CD1c-positive myeloid dendritic cell (primary cell): ENCODE data around the gene SUPT3H.
"Not testable (repeated sequence)": the region's sequence is repeated elsewhere in the genome, so short reads cannot be mapped to it uniquely, and the experiment has no call there.

Source experiments
- DNase-seq: peaks from one replicate; pipeline ENCODE4 v3.0.0-alpha.2; 2016; ENCODE audit errors: extremely low spot score

SUPT3H gene

GRCh38 chr6:45175272-45175671, 202.5 kb downstream of the SUPT3H start:
- DNase-seq: no peak

- DNase-seq: no peak
Measured at GRCh38 chr6:45174045-45174444, 203.7 kb downstream of the SUPT3H start.

GRCh38 chr6:45171380-45171779, 206.4 kb downstream of the SUPT3H start:
- no peak for DNase-seq

DNA sequence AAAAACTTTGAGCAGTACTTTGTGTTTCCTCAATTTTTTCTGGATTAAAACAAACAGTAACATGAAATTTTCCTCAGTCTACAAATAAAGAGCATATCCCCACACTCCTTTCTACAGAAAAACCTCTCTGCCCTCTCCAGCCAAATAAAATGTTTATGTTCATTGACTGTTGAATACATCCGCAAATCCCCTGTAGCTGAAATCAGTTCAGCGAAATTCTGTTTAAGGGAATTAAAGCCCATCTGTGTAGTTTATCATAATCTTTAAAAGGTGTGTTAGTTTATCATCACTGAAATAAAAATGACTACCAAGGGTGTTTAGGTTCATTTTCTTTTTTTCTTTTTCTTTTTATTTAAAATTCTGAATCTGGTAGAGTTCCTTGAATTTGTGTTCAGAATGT, 207.4 kb downstream of the SUPT3H start:
- DNase-seq: no peak

DNA sequence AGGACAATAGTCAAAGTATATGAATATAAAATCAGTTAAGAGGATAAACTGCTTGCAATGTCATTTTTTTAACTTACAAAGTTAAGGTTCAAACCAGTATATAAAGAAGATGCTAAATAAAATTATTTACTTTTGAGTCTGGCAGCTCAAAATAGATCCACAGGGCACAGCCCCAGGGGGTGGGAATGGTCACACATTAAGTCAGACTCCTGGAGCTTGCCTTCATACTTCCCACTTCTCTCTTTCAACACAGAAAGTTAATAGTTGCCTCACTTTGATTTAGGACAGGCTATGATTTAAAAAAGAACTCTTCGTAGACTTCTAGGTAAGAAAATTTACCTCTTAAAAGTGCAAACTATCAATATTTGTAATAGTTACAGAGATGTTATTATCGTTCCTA, 207.9 kb downstream of the SUPT3H start:
- no peak for DNase-seq

DNA sequence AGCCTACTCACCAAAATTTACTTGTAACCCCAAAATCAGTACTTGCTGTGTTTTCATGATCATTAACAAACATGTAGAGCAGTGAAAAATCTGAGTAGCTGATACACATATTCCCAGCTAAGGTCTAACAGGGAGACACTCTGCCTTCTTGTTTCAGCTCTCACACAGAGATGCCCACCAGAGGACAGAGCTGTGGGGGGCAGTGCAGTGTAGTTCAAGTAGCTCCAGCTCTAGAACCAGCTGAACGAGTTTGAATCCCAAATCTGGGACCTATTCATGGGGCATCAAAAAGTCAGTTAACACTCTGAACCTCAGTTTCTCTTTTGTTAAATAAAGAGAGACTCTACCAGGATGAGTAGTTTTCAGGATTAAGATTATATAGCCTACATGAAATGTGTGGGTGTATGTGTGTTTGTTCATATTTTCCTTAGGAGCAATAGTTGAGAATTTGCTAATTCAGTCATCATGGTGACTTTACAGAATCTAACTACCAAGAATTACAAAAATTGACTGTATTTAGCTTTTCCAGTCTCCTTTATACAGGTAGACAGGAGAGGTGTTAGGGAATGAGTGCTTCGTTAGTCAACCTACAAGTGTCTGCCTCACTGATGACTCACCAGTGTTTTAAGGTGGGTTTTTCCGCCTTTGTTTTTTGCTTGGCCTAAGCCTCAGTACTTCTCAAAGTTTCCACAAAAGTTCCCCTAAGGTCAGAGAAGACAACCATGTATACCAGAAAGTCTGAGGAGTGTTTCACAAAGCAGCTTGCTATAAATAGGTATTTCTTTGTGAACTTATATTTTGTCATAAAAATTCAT, 213.6 kb downstream of the SUPT3H start:
- no peak for DNase-seq

- no peak for DNase-seq
Measured at GRCh38 chr6:45160305-45160704, 217.4 kb downstream of the SUPT3H start.

DNA sequence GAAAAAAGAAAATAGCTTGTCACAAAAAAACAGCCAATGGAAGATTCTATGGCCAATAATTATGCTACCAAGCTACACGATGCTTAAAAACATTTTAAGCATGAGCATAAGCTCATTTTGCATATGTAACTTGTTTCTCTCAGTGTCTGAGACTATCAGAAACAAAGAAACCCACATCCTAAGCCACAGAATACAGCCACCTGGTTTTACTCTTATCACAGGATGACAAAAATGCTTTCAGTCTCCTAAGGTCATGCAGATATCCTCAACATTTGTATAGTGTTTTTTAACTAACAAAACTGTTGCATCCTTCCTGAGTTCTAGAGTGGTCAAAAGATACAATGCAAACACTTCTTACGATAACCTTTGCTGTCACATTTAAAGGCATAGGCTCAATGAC, 221.7 kb downstream of the SUPT3H start:
- no peak for DNase-seq

- no peak for DNase-seq
Measured at GRCh38 chr6:45155341-45155894, 222.3 kb downstream of the SUPT3H start.

DNA sequence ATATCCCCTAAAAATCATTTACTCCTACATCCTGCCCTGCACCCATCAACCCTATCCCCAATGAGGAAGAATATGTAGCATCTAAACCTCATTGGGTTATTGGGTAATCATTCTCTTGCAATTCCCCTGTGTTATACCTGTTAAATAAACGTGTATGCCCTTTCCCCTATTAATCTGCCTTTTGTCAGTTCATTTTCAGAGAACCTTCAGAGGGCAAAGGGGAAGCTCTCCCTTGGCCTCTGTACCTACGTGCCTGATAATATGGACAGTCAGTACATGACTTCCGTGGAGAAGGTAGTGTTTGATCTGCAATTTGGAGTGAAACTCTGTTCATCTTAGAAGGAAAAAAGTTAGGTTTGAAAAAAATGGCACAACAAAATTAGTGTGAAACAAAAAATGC, 223.1 kb downstream of the SUPT3H start:
- DNase-seq: no peak

DNA sequence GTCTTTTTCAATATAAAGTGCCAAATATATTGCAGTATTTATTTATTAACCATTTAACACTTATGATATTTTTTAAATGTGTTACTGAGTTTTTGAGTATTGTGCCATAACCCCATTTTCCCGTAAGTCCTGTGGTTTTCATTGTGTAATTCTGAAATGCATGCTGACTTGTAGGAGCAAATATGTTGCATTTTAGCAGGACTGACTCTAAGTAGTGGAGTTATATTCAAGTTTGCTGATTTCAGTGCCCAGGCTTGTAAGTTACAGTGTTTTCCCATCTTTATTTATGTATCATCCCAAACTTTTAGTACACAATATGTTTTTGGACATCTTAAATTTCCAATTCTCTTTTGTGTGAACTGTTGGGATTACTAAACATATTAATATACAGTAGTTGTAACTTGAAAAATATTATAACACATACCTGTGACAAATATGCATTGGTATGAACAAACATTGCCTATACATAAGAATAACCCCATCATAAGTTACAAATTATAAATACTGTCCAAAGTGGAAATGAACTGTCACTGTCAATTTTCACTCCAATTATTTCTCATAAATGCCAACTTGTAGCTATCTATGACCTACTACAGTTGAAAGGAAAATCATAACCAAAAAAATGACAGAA, 228.9 kb downstream of the SUPT3H start:
- DNase-seq: no peak

DNA sequence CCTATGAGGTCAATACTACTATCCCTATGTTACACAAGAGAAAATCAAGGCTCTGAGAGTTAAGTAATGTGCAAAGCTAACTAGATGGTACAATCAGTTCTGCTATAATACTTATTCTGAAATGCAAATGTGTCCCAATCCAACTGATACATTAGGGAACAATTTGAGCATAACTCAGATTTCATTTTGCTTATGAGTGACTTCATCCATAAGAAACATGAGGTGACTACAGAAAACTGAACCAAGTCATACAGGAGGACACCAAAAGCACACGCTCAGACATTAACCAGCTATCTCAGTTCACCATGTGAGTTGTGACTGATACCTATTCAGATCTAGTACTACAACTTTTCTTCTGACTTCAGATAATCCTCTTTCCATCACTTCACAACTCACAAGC, 229.5 kb downstream of the SUPT3H start:
- DNase-seq: no peak

GRCh38 chr6:45145658-45146057, 232.1 kb downstream of the SUPT3H start:
- not testable (repeated sequence) for DNase-seq

DNA sequence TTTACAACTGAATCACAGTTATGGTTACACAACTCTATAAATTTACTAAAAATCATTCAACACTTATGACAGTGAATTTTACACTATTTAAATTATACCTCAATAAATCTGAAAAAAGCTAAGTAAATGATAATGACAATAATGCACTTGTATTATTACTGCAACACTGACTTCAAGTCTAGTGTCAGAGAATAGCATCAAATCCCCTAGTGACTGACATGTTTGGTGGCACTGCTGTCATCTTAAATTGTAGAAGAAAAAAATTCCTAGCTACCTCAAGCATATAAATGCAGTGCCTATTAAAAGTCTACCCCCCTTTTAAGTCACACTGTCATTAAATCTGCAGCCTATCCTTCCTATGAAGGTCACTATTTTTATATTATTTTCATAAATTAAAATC, 239.0 kb downstream of the SUPT3H start:
- DNase-seq: no peak

- DNase-seq: no peak
Measured at GRCh38 chr6:45136495-45136894, 241.2 kb downstream of the SUPT3H start.

- peak; percentile 30 for DNase-seq
Measured at GRCh38 chr6:45132658-45133294, 245.0 kb downstream of the SUPT3H start.

GRCh38 chr6:45132059-45132458, 245.7 kb downstream of the SUPT3H start:
- DNase-seq: peak; percentile 14

DNA sequence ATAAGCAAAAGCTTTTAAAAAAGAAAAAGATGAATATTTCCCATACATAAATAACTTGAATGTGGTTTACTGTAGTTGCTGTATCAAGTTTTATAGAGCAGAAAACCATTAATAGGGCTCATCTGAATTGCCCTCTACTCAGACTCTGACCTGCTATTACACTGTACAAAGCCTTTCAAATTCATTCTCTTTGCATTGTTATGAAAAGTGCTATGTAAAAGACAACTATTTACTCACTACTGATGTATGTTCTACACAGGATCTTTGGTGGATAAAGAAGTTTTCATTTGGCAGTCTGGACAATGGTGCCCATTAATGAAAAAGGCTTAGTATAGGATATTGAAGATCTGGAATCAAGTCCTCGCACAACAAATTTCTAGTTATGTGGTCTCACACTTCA, 248.7 kb downstream of the SUPT3H start:
- no peak for DNase-seq

DNA sequence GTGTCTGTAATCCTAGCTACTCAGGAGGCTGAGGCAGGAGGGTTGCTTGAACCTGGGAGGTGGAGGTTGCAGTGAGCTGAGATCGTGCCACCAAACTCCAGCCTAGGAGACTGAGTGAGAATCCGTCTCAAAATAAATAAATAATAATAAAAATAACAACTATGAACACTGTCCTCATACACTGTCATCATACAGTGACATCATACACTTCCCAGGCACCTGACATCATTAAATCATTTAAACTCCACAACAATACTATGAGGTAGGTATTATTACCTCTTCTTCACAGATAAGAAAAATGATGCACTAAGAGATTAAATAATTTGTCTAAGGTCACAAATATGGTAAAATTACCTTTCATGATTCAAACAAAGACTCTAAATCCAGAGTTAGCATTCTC, 250.5 kb downstream of the SUPT3H start:
- DNase-seq: no peak

DNA sequence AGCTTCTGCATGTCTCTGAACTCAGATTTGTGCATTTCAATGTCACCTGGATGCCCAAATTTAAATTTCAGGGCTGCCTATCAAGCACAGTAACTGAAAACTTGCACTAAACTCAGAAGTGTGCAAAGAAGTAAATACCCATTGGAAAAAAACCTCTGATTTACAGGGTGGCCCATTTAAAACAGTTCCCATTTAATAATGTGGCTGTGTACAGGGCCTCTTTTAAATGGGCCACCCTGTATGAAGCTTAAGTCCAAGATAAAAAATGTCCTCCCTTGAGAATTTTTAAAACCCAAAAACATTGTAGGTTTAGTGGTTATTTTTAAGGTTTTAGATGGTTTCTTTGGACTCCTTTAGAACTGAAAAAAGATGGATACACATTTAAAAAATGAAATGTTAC, 251.7 kb downstream of the SUPT3H start:
- DNase-seq: no peak

DNA sequence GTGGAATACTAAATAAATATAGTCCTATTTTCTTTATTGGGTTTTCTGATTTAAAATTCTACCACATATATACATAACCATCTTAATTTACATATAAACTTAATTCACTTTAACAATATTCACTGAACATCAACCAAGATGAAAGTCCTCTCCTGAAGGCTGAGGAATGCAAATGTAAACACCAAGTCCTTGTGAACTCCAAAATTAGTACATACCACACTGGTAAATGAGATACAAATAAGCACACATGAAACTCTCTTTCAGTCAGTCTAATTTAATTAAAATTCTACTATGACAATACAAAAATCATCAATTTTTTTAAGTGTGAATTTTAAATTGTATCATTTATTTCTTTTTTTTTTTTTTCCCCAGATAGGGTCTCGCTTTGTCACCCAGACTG, 254.7 kb downstream of the SUPT3H start:
- no peak for DNase-seq

GRCh38 chr6:45118754-45119153, 259.0 kb downstream of the SUPT3H start:
- no peak for DNase-seq
